Right kidney (tissue), 1 donor: ENCODE data around the gene VPS11.
"Not testable (repeated sequence)": the region's sequence is repeated elsewhere in the genome, so short reads cannot be mapped to it uniquely, and the experiment has no call there.

Experiments used
- DNase-seq: peaks from one replicate; pipeline ENCODE4 v3.0.0-alpha.2; 2016

VPS11 gene

GRCh38 chr11:119101759-119102423 lies 34.3 kb downstream of the VPS11 start, which contains the start of gene DPAGT1:
TSS of gene DPAGT1 (minus strand) at chr11:119101853. CDS start at chr11:119101655, 198 bp downstream.
- peak; percentile 97 for DNase-seq

GRCh38 chr11:119103161-119103664 lies 35.6 kb downstream of the VPS11 start:
- not testable (repeated sequence) for DNase-seq

- DNase-seq: no peak
Measured at GRCh38 chr11:119103793-119104192, 36.2 kb downstream of the VPS11 start.

DNA sequence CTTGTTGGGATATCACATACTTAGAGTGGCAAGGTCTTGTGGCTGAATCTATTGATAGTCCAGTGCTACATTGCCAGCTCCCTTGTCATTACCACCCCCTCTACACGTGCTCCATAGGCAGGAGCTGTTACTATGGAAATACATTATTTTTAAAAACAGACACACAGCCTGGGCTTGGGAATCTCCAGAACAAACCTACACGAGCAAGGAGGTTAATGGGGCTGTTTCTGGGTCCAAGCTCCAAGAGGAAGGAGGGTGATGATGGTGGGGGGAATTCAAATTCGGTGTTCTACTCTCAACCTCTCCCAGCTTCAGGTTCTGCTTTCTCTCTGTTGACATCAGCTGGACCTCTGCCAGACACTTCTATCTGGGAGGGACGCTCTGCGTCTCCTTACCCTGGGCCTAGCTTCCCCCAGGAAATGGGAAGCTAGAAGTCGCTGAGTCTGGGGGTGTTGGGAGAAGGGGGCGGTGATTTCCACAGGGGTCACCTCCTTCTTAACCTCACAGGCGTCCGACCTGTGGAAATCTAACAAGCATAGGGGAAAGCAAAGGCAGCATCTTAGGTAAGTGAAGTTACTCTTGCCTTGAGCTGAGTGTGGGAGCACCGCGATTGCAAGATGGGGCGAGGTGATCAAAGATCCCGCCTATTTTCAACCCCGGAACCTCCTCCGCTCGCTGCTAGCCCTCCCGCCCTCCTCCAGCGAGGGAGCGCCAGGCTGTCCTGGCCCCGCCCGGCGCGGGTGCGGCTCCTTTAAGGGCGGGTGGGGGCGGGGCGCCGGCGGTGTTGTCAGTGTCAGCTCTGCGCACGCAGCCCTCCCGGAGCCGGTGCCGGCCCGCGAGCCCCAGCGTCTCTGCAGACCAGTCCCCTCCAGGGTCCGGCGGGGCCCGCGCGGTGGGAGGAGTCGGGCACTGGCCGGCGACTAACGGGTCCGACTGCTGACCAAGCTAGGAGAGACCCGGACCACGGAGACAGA lies 39.2 kb downstream of the VPS11 start, which contains the start of gene C2CD2L:
TSS of gene C2CD2L (plus strand) at position 781 of the 974 bp plus-strand sequence. CDS start 398 bp downstream, outside the sequence.
- DNase-seq: peak; percentile 85

DNA sequence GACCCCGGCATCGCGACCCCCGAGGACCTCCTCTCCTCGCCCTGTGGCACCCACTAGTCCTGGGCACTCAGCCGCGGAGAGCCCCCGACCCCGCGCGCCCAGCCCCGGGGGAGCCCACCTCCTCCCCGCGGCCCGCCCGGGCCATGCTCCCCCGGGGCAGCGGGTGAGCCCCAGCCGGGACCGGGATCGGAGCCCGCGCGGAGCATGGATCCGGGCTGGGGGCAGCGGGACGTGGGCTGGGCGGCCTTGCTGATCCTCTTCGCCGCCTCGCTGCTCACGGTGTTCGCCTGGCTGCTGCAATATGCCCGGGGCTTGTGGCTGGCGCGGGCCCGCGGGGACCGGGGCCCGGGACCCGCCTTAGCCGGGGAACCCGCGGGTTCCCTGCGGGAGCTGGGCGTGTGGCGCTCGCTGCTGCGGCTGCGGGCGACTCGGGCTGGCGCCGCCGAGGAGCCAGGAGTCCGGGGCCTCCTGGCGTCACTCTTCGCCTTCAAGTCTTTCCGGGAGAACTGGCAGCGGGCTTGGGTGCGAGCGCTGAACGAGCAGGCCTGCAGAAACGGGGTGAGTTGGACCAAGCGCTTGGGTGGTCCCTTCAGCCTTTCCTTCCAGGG lies 40.0 kb downstream of the VPS11 start:
- peak; percentile 69 for DNase-seq

GRCh38 chr11:119108146-119108856 lies 40.7 kb downstream of the VPS11 start:
- peak; percentile 52 for DNase-seq

DNA sequence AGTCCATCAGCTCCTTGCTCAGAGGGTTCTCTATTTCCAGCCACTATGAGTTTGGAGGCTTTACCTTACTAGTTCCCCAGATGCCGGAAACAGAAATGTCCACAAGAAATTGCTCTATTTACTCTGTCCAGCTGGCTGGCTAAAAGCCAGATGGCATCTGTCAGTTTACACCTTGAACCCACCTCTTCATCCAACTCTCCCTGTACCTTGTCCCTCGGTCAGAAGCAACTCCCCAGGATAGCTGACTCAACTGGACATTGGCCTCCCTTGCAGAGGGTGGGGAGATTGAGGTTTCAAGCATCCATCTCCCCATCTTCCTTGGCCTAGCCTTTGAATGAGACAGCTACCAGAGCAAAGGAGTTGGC lies 41.2 kb downstream of the VPS11 start:
- DNase-seq: no peak

DNA sequence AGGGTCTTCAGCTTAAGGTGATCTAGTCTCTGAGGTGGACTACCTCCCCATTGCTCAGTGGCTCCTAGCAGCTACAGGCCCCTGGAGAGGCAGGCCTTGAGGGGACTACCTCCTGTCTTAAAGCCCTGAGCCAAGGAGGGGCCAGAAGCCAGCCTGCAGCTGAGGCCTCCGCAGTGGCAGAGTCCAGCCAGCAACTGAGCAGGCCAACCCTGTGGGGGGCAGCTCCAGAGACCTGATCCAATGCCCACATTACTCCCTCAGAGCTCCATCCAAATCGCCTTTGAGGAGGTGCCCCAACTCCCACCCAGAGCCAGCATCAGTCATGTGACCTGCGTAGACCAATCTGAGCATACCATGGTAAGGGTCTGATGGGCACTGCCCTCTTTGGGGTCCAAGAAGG lies 42.2 kb downstream of the VPS11 start:
- DNase-seq: no peak

DNA sequence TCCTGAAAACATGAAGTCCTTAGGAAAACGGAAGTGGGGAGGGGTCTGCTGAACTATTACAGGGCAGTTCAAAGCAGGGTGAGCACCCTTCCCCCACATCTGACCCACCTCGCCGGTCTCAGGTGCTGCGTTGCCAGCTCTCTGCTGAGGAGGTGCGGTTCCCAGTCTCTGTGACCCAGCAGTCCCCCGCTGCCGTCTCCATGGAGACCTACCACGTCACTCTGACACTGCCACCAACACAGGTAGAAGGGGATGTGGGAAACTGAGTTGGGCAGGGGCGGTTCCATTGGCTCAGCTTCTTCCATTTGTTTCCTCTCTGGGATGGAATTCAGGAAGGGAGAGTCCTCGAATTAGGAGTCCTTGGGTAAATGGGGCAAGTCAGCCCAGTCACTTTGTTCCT lies 42.8 kb downstream of the VPS11 start:
- DNase-seq: no peak

- DNase-seq: no peak
Measured at GRCh38 chr11:119111361-119111925, 43.8 kb downstream of the VPS11 start.

- DNase-seq: no peak
Measured at GRCh38 chr11:119112314-119113020, 44.8 kb downstream of the VPS11 start.

DNA sequence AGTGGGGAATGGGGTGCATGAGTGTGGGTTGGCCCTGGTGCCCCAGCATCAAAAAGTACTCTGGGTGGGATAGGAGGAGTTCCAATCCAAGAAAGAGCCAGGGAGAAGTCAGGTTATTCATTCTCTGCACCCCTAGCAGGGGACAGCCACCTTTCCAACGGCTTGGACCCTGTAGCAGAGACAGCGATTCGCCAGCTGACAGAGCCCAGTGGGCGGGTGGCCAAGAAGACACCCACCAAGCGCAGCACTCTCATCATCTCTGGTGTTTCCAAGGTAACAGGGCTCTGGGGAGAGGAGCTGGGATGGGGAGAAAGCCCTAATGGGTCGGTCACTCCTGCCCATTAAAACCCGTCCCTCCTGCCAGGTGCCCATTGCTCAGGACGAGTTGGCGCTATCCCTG lies 46.1 kb downstream of the VPS11 start:
- no peak for DNase-seq

- no peak for DNase-seq
Measured at GRCh38 chr11:119114351-119114750, 46.7 kb downstream of the VPS11 start.

- DNase-seq: no peak
Measured at GRCh38 chr11:119115484-119116234, 48.0 kb downstream of the VPS11 start.

DNA sequence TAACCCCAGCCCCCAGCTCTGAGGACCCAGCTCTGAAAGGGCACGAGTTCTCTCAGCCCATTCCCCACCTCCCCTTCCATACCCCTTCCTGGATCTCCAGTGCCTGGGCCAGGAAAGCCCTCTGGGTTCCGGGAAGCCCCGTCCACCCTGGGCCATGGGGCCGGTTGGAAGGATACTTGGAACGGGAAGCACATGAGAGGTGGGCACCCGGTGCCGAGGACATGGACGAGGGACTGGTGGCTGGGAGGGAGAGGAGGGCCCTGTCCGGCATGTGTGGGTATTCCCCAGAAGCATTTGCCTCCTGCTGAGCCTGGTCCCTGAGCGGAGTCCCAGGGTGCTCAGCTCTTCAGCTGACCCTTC lies 48.6 kb downstream of the VPS11 start:
- no peak for DNase-seq

GRCh38 chr11:119116601-119117000 lies 49.0 kb downstream of the VPS11 start:
- no peak for DNase-seq

DNA sequence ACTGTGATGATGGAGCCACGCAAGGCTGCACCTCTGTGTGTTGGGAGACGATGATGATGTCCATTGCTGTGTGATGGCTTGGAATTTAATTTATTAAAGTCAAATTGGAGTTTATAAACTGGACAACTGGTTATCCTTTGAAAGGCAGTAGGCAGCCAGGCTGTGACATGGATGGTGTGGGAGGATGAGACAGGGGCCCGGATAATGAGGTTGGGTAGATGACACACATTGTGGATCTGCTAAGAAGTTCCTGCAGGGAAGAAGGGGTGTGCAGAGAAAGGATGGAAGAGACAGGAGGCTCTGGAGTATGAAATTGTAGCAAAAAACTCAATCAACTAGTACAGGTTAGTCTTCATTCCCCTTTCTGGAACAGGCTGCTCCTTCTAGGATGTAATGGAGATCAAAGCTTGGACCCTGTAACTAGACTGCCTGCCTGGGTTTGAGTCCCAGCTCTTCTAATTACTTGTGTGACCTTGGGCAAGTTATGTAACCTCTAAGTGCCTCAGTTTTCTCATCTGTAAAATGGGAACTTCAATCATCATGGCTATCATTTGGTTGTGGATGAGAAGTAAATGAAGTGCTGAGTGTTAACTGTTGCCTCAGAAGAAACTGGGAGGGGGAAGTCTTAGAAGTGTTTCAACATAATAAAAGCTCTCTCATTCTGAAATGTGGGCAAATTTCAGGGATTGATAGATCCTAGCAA lies 49.5 kb downstream of the VPS11 start:
- DNase-seq: no peak

GRCh38 chr11:119118227-119118626 lies 50.6 kb downstream of the VPS11 start:
- no peak for DNase-seq

DNA sequence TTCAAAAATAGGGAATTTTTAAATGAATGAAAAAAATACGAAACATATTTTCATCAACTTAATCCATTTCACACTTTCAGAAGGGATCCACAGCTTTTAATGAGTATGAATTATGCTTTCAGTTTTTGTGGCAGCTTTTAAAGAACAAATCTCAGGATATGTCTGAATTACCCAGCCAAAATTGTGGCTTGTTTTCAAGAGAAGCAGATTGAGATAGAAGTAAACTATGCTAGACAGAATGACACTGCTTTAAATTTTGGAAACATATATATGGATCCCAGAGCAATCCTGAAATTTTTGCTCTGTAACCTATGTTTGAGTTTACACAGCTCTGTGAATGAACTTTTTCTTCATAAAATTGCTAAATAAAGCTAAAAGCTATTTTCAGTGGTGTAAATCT lies 51.3 kb downstream of the VPS11 start:
- DNase-seq: no peak

DNA sequence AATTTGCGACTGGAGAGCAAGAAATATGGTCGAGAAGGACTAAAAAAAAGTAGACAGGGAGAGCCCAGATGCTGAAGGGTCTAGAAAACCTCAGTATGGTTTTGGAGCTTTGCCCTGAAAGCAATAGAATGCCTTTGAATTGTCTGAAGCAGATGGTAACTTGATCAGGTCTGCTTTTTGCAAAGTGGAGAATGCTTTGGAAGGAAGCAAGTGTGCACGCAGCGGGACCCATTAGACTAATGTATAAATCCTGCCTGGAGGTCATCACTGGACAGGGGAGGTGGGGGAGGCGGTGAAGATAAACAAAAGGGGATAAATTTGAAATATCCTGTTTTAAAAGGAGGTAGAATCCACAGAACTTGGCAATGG lies 53.0 kb downstream of the VPS11 start:
- DNase-seq: no peak
